DMS53 (cell line): Measurements from ENCODE around the gene ZMYND15.
"Not testable (repeated sequence)": the region's sequence is repeated elsewhere in the genome, so short reads cannot be mapped to it uniquely, and the experiment has no call there.

Source experiments
- DNase-seq: peaks from one replicate; lab custom pipeline; 2025; lab: John Stamatoyannopoulos, UW

Gene ZMYND15

GRCh38 chr17:4739122-4740024 is at the start of gene ZMYND15, which contains the start of gene CXCL16:
Gene ZMYND15, plus strand, starts transcription at chr17:4739833. Its CDS starts 716 bp downstream, at chr17:4740549.
Gene CXCL16, minus strand, starts transcription at chr17:4739928. Its CDS starts 589 bp downstream, at chr17:4739339.
- DNase-seq: peak; percentile 70

GRCh38 chr17:4689872-4690271 is 49.8 kb upstream of the ZMYND15 start:
- DNase-seq: not testable (repeated sequence)

GRCh38 chr17:4690745-4691144 is 48.9 kb upstream of the ZMYND15 start:
- DNase-seq: no peak

- DNase-seq: no peak
These were observed 47.9 kb upstream of the ZMYND15 start for GRCh38 chr17:4691686-4692085.

- no peak for DNase-seq
These were observed 46.2 kb upstream of the ZMYND15 start for GRCh38 chr17:4693416-4693815.

- DNase-seq: no peak
These were observed 43.2 kb upstream of the ZMYND15 start for GRCh38 chr17:4696437-4696805.

GRCh38 chr17:4699401-4700056 is 40.1 kb upstream of the ZMYND15 start:
- DNase-seq: not testable (repeated sequence)

GRCh38 chr17:4701116-4701515 is 38.5 kb upstream of the ZMYND15 start:
- no peak for DNase-seq

- peak; percentile 54 for DNase-seq
These were observed 36.3 kb upstream of the ZMYND15 start for GRCh38 chr17:4703330-4703691.

GRCh38 chr17:4704574-4704907 is 35.1 kb upstream of the ZMYND15 start:
- DNase-seq: not testable (repeated sequence)

GRCh38 chr17:4704991-4705390 is 34.6 kb upstream of the ZMYND15 start:
- no peak for DNase-seq

GRCh38 chr17:4706121-4706520 is 33.5 kb upstream of the ZMYND15 start:
- no peak for DNase-seq

- peak; percentile 74 for DNase-seq
These were observed 31.2 kb upstream of the ZMYND15 start for GRCh38 chr17:4708436-4708835.

GRCh38 chr17:4709794-4710692 is 29.6 kb upstream of the ZMYND15 start, which contains the start of gene ARRB2:
Gene ARRB2, plus strand, starts transcription at chr17:4710632. Its CDS starts 90 bp downstream, at chr17:4710722.
- DNase-seq: peak; percentile 98

GRCh38 chr17:4710693-4711634 is 28.7 kb upstream of the ZMYND15 start:
- DNase-seq: no peak

- peak; percentile 18 for DNase-seq
These were observed 27.9 kb upstream of the ZMYND15 start for GRCh38 chr17:4711661-4712181.

- no peak for DNase-seq
These were observed 27.1 kb upstream of the ZMYND15 start for GRCh38 chr17:4712526-4712925.

- DNase-seq: not testable (repeated sequence)
These were observed 25.1 kb upstream of the ZMYND15 start for GRCh38 chr17:4714340-4715062.

GRCh38 chr17:4715063-4715744 is 24.4 kb upstream of the ZMYND15 start:
- DNase-seq: no peak
